Stimulated activated CD8-positive, alpha-beta memory T cell treated with anti-CD3 and anti-CD28 coated beads, Interleukin-2, amount 100 ng/mL, for 48 hours (primary cell): ENCODE data around the gene FAM83C.

ENCODE experiments used
- DNase-seq, 2 donors: peaks; one replicate each; pipeline ENCODE4 v3.0.0-alpha.2; 2020; ENCODE audit warnings: low read depth in 2 of 2

FAM83C gene

DNA sequence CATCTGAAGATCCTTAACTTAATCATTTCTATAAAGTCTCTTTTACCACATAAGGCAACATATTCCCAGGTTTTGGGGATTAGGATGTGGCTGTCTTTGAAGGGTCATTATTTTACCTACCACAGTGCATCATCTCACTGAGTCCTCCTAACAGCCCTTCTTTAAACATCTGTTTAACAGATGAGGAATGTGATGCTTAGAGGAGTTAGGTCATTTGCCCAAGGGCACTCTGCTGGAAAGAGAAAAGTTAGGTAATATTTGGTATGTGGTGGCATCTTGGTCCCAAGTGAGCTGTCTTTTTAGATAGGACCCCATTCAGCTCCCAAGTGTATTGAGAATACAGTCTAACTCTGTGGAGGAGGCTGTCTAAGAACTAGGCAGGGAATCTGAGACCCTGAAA lies 54.7 kb downstream of the FAM83C start:
- DNase-seq, result no peak

DNA sequence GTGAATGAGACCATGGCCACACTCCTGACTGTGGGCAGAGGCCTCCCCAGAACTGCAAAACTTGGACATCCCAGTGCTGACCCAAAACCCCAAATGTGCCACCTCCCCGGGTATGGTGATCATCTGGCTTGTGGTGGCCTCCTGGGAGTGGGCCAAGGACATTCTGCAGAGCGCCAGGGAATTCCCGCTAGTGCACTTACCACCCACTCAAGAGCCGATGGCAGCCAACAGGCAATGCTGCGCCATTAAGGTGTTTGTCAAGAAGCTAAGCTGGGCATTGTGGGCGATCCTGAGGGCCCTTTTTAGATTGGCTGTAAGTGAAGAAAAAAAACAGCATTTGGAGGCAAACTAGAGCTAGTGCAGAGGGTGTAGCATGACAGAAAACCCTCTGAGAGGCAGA lies 56.3 kb downstream of the FAM83C start:
- no peak for DNase-seq
